K562 (cell line): ENCODE results near the gene CXXC1. TPM values are rescaled to one million over a fixed set of nuclear protein-coding genes. Genes with fewer than 3 reads are reported as not detected.

ENCODE experiments used
- ARID1B ChIP-seq: fragments of 450-650 bp; IDR thresholded peaks from 2 replicates; pipeline ENCODE4 v1.6.1; 2016; ENCODE audit warnings: antibody characterized with exemption, mild to moderate bottlenecking, inconsistent platforms
- ATF4 ChIP-seq: fragments of 450-650 bp; formaldehyde crosslinking; IDR thresholded peaks from 2 replicates; pipeline ENCODE4 v1.4.0; 2022; ENCODE audit warnings: mild to moderate bottlenecking, moderate library complexity
- ATF6 ChIP-seq: sonication (generic); formaldehyde crosslinking; IDR thresholded peaks from 2 replicates; pipeline ENCODE4 v1.4.0; 2020; ENCODE audit warnings: mild to moderate bottlenecking, missing genetic modification reagents
- ETS2 ChIP-seq: IDR thresholded peaks from 2 replicates; pipeline ENCODE4 v1.6.1; 2016; ENCODE audit warnings: borderline replicate concordance, missing genetic modification characterization, mild to moderate bottlenecking, moderate library complexity, missing compliant biosample characterization; ENCODE audit not compliant: poor library complexity, severe bottlenecking
- ETV6 ChIP-seq, 3 experiments: fragments of 150-350 bp in 1 of 3; sonication (generic) in 1 of 3; formaldehyde crosslinking in 1 of 3; IDR thresholded peaks; 2 replicates each; pipeline versions ENCODE4 v1.6.1 to v1.8.0; 2014 to 2022; ENCODE audit warnings: borderline replicate concordance in 2 of 3, low read depth in 2 of 3, antibody characterized with exemption in 1 of 3, low read length in 1 of 3, mild to moderate bottlenecking in 1 of 3, missing genetic modification reagents in 1 of 3
- HIVEP1 ChIP-seq: fragments of 250-450 bp; sonication (Bioruptor Pico); IDR thresholded peaks from 2 replicates; pipeline ENCODE4 v1.4.0; 2020; ENCODE audit warnings: mild to moderate bottlenecking
- MNT ChIP-seq, 2 experiments: fragments of 450-650 bp; conservative IDR thresholded peaks; 2 replicates each; pipeline ENCODE4 v1.6.1; 2017; ENCODE audit warnings: mild to moderate bottlenecking in 2 of 2, moderate library complexity in 2 of 2
- NBN ChIP-seq: fragments of 450-650 bp; IDR thresholded peaks from 2 replicates; pipeline ENCODE4 v1.6.1; 2016; ENCODE audit warnings: low read depth, mild to moderate bottlenecking
- NCOA2 ChIP-seq, 2 experiments: fragments of 450-650 bp; IDR thresholded peaks; 2 replicates each; pipeline ENCODE4 v1.6.1; 2018; ENCODE audit warnings: mild to moderate bottlenecking in 2 of 2, moderate library complexity in 1 of 2; ENCODE audit not compliant: partially characterized antibody in 2 of 2
- NELFE ChIP-seq: IDR thresholded peaks from 2 replicates; pipeline ENCODE4 v1.6.1; 2011; ENCODE audit warnings: mild to moderate bottlenecking; ENCODE audit not compliant: insufficient read depth, insufficient read length
- PATZ1 ChIP-seq: fragments of 250-450 bp; sonication (Bioruptor Pico); IDR thresholded peaks from 2 replicates; pipeline ENCODE4 v1.5.0; 2020; ENCODE audit warnings: mild to moderate bottlenecking, borderline replicate concordance
- POLR2AphosphoS5 ChIP-seq: IDR thresholded peaks from 2 replicates; pipeline ENCODE4 v1.6.1; 2011; ENCODE audit warnings: mild to moderate bottlenecking, low read depth, low read length, moderate library complexity; ENCODE audit not compliant: control insufficient read depth, insufficient read depth
- PREB ChIP-seq: sonication (generic); formaldehyde crosslinking; IDR thresholded peaks from 2 replicates; pipeline ENCODE4 v1.8.1; 2023; ENCODE audit warnings: mild to moderate bottlenecking, missing genetic modification reagents
- PTTG1 ChIP-seq: fragments of 450-650 bp; IDR thresholded peaks from 2 replicates; pipeline ENCODE4 v1.6.1; 2016; ENCODE audit warnings: low read depth, mild to moderate bottlenecking, missing genetic modification characterization, missing compliant biosample characterization
- SMAD2 ChIP-seq: fragments of 150-350 bp; IDR thresholded peaks from 2 replicates; pipeline ENCODE4 v1.6.1; 2014; ENCODE audit warnings: low read depth, mild to moderate bottlenecking, low read length
- SP2 ChIP-seq: IDR thresholded peaks from 2 replicates; pipeline ENCODE4 v1.6.1; 2011; ENCODE audit warnings: mild to moderate bottlenecking, low read depth, low read length, moderate library complexity; ENCODE audit not compliant: poor library complexity, severe bottlenecking; ENCODE audit errors: extremely low read depth
- TFAM ChIP-seq: fragments of 250-450 bp; sonication (Bioruptor Pico); conservative IDR thresholded peaks from 2 replicates; pipeline ENCODE4 v1.5.0; 2021; ENCODE audit warnings: mild to moderate bottlenecking, moderate library complexity
- XRCC4 ChIP-seq: IDR thresholded peaks from one replicate; pipeline ENCODE4 v1.6.1; 2011; ENCODE audit not compliant: insufficient read depth, insufficient read length; ENCODE audit errors: extremely low read depth
- polyA plus RNA-seq, 8 experiments: library from polyadenylated mRNA; depleted of rRNA in 4 of 8; stranded (reverse) in 5 of 8; unstranded in 3 of 8; fragments of >200 nt; fragmentation: Nextera tagmentation in 2 of 8; fragmentation: Illumina TruSeq in 1 of 8; extraction: Ambion mirVana in 2 of 8; extraction: Trizol in 1 of 8; gene quantifications; 2 replicates each; pipeline versions ENCODE4 v1.2.1 to v1.2.3, GENCODE V29; 2011 to 2014; ENCODE audit warnings: inconsistent platforms in 1 of 8, missing spikeins in 1 of 8
- total RNA-seq, 7 experiments: library from RNA; depleted of rRNA in 6 of 7; stranded (reverse); fragments of >200 nt in 6 of 7; fragmentation: Illumina TruSeq in 2 of 7; extraction: Trizol in 2 of 7; gene quantifications; 2 replicates each; pipeline versions ENCODE4 v1.2.1 to v1.2.3, GENCODE V29; 2011 to 2021; ENCODE audit warnings: low replicate concordance in 1 of 7

The CXXC1 gene
- total and polyA plus RNA-seq, 9 of the 15 experiments (the other 6 are each of a cell fraction or from before 2014, with no cell fraction given): 3.4 to 81.0 (median 34.1) TPM

GRCh38 chr18:50281295-50281971, 6.1 kb downstream of the CXXC1 start, which contains the start of gene MBD1 (continued):
- TF ChIP-seq SMAD2 (no peak), MNT (conservative IDR thresholded peaks at IDR 0.05) (peak; percentile 75 to 77), POLR2AphosphoS5 (peak; percentile 70; the same call in 1 of the 2 replicates), PREB (CRISPR knock-in tag) (no peak), HIVEP1 (CRISPR knock-in tag) (no peak), PATZ1 (CRISPR knock-in tag) (no peak), TFAM (CRISPR knock-in tag) (no peak), ETV6 (IDR thresholded peaks at IDR 0.05; ENCODE audit: borderline replicate concordance in 1 of 2, low read depth in 2 of 2, low read length in 1 of 2) (no peak), ETV6 (CRISPR knock-in tag; IDR thresholded peaks at IDR 0.05; ENCODE audit: borderline replicate concordance) (no peak), NCOA2 (IDR thresholded peaks at IDR 0.05; ENCODE audit: partially characterized antibody in 2 of 2) (no peak), ATF6 (CRISPR knock-in tag) (no peak; the same call in 1 of the 2 replicates), ARID1B (no peak), NELFE (no peak), SP2 (no peak), ATF4 (no peak), ETS2 (tag) (no peak), NBN (0 out of 2 replicates have a peak, but pooled peaks have one; percentile 27), PTTG1 (tag) (no peak), XRCC4 (no peak)
